Panc1 (cell line): Measurements from ENCODE around the gene ANXA3. TPM values are rescaled to one million over a fixed set of nuclear protein-coding genes. Genes with fewer than 3 reads are reported as not detected.

Experiments
- ATAC-seq: fragments of 200-7000 bp; cut with Tn5 transposase; 2 replicates; pipeline ENCODE4 v1.9.1; 2020; ENCODE audit warnings: mild to moderate bottlenecking, moderate library complexity
- BruUV-seq: library from RNA; stranded (reverse); fragments of 400-500 nt; replicated peaks from 2 replicates; lab custom pipeline; 2021; lab: Mats Ljungman, UMichigan
- CTCF ChIA-PET: fragments of 300-600 bp; sonication (Branson Sonifier 250); formaldehyde crosslinking; loops from one replicate; lab custom pipeline; 2022; ENCODE audit warnings: antibody characterized with exemption; lab: Charles Lee
- POLR2A ChIA-PET: fragments of 300-600 bp; sonication (Branson Sonifier 250); formaldehyde crosslinking; loops from one replicate; lab custom pipeline; 2022; ENCODE audit warnings: antibody characterized with exemption; lab: Charles Lee
- DNase-seq: peaks from one replicate; pipeline ENCODE4 v3.0.0-alpha.2; 2010; ENCODE audit warnings: low read depth, low spot score
- H3K27ac ChIP-seq: 2 replicates; pipeline ENCODE4 v1.5.1; 2011; ENCODE audit warnings: mild to moderate bottlenecking, low read length, inconsistent platforms
- H3K27me3 ChIP-seq: fragments of 200-500 bp; sonication (Bioruptor generic); 2 replicates; pipeline ENCODE4 v1.6.0; 2014; ENCODE audit warnings: low read length, inconsistent platforms; ENCODE audit not compliant: control insufficient read depth, insufficient read depth
- H3K36me3 ChIP-seq: fragments of 200-500 bp; sonication (Bioruptor generic); 2 replicates; pipeline ENCODE4 v1.5.1; 2014; ENCODE audit warnings: inconsistent platforms, mild to moderate bottlenecking, low read length, moderate library complexity; ENCODE audit not compliant: control insufficient read depth, insufficient read depth
- H3K4me1 ChIP-seq: 2 replicates; pipeline ENCODE4 v1.5.1; 2011; ENCODE audit warnings: inconsistent platforms, mild to moderate bottlenecking, low read length, moderate library complexity; ENCODE audit not compliant: control insufficient read depth, insufficient read depth
- H3K4me3 ChIP-seq, 2 experiments: 2 replicates each; pipeline ENCODE4 v1.5.1; 2011 to 2012; ENCODE audit warnings: low read depth in 2 of 2, low read length in 2 of 2, mild to moderate bottlenecking in 2 of 2, inconsistent platforms in 1 of 2, moderate library complexity in 1 of 2
- H3K9me3 ChIP-seq: fragments of 200-500 bp; sonication (Bioruptor generic); 2 replicates; pipeline ENCODE4 v1.5.1; 2014; ENCODE audit warnings: low read depth, mild to moderate bottlenecking, inconsistent platforms, low read length, moderate library complexity; ENCODE audit not compliant: control insufficient read depth, insufficient read depth
- CTCF ChIP-seq: fragments of 450-650 bp; IDR thresholded peaks from 2 replicates; pipeline ENCODE4 v1.5.1; 2017; ENCODE audit warnings: mild to moderate bottlenecking
- POLR2AphosphoS5 ChIP-seq: IDR thresholded peaks from 2 replicates; pipeline ENCODE4 v1.6.1; 2012; ENCODE audit warnings: mild to moderate bottlenecking, low read depth, low read length, moderate library complexity
- REST ChIP-seq, 2 experiments: IDR thresholded peaks; 2 replicates each; pipeline ENCODE4 v1.6.1; 2011 to 2012; ENCODE audit warnings: low read depth in 2 of 2, control low read depth in 1 of 2, low read length in 1 of 2, mild to moderate bottlenecking in 1 of 2, moderate library complexity in 1 of 2; ENCODE audit not compliant: insufficient read depth in 1 of 2
- SIN3A ChIP-seq: IDR thresholded peaks from 2 replicates; pipeline ENCODE4 v1.6.1; 2012; ENCODE audit warnings: low read depth, mild to moderate bottlenecking, low read length, moderate library complexity, borderline replicate concordance; ENCODE audit not compliant: insufficient read depth
- TCF7L2 ChIP-seq: IDR thresholded peaks from 2 replicates; pipeline ENCODE4 v1.6.1; 2011; ENCODE audit warnings: mild to moderate bottlenecking, low read depth, low read length, inconsistent platforms
- in situ Hi-C: cut with HindIII; loops from 2 replicates; pipeline ENCODE4 v1.10.0; 2016; ENCODE audit warnings: low sequenced_read_pairs, low pct_unique_long_range_greater_than_20kb
- intact Hi-C: fragments of 100-400 bp; cut with micrococcal nuclease; formaldehyde crosslinking; loops from one replicate; pipeline ENCODE4 v1.10.0; 2022; ENCODE audit not compliant: unreplicated experiment
- total RNA-seq: library from RNA; stranded (reverse); gene quantifications from one replicate; pipeline ENCODE4 v1.2.1, GENCODE V29; 2021; ENCODE audit not compliant: unreplicated experiment

Gene ANXA3
- total RNA-seq, 1 experiment from 2014 or later: 1.5 TPM

DNA sequence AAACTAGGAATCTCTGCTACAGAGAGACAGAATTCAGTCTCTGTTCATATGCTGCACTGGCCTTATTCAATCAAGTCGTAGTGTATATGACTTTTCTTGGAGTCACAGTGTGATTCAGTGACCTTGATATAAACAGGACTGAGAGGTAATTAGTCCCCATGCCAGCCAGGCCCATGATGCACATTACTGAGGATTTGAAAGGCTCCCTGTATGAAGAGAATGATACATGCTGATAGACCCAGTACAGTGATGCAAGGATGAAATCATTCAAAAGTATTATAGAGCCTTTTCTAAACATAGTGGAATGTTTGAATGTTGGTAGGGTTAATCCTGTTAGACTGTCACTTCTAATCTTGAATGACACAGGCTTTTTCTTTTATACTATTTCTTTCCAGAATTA is 34.1 kb downstream of the ANXA3 start:
- ChIA-PET CTCF (no interaction called here), POLR2A (no interaction called here)
- Histone ChIP-seq H3K27me3 (no peaks in the 10 kb centered on the region), H3K27ac (no peak overlapping the region), H3K9me3 (no peaks in the 10 kb centered on the region), H3K4me1 (no peaks in the 10 kb centered on the region), H3K4me3 (no peak overlapping the region), H3K36me3 (no peaks in the 10 kb centered on the region)
- no TSS peak for BruUV-seq
- no peak for ATAC-seq
- in situ Hi-C loops: no loop called here
- intact Hi-C loops: no loop called here
- TF ChIP-seq TCF7L2 (no peak), REST (IDR thresholded peaks at IDR 0.05; ENCODE audit: insufficient read depth in 1 of 2, low read depth in 2 of 2, low read length in 1 of 2) (no peak), SIN3A (no peak), CTCF (no peak)
- no peak for DNase-seq

DNA sequence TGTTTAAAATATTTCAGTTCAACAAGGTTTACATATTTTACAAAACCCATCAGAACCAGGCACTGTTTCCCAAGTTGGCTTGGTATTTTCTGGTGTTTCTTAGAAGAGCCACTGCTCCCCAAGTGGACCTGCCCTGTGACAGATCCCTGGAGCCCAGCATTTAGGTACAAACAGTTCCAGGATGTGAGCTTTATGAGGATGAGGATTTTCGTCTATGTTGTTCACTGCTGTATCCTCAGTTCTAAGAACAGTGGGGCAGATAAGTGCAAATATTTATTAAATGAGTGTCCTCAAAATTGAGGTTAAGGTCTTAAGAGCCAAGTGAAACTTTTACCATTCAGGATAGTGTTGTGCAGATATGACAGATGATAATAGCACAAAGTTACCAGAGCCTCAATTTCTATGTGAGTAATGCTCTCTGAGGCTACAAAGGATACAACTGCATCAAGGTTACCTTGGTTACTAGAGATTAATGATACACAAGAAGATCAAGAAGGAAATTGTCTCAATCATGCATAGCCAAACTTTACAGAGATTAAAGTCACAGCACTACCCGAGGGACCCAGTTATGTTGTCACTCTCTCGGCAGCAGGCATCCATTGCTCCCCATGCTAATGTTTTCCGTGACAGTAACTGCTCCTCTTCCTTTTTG is 37.5 kb downstream of the ANXA3 start:
- H3K27ac ChIP-seq: no peak overlapping the region
- H3K36me3 ChIP-seq: no peaks in the 10 kb centered on the region

More for the DNA sequence above, 37.5 kb downstream of the ANXA3 start:
- H3K4me3 ChIP-seq: no peak overlapping the region
- in situ Hi-C loops (no loop called here), intact Hi-C loops (no loop called here)
- POLR2A ChIA-PET: no interaction called here
- no peak for ATAC-seq
- no peak for DNase-seq
- no peaks in the 10 kb centered on the region for H3K27me3 ChIP-seq
- CTCF ChIA-PET: no interaction called here
- H3K9me3 ChIP-seq: no peaks in the 10 kb centered on the region
- no peaks in the 10 kb centered on the region for H3K4me1 ChIP-seq
- BruUV-seq: no TSS peak
- no peak for TF ChIP-seq POLR2AphosphoS5
- TF ChIP-seq TCF7L2: no peak
- no peak for TF ChIP-seq SIN3A
- TF ChIP-seq REST (IDR thresholded peaks at IDR 0.05; ENCODE audit: insufficient read depth in 1 of 2, low read depth in 2 of 2, low read length in 1 of 2): no peak
- TF ChIP-seq CTCF: no peak
